Tongue (tissue), 2 donors: Measurements from ENCODE around the gene SCUBE2. TPM values are rescaled to one million over a fixed set of nuclear protein-coding genes. Genes with fewer than 3 reads are reported as not detected.
A peak's percentile ranks its signal among the peaks of the same experiment; 100 is the strongest.

Source experiments
- small RNA-seq: library from RNA; depleted of rRNA; stranded (forward); fragments of <200 nt; gene quantifications from one replicate; pipeline ENCODE3, GENCODE V24; 2014; ENCODE audit warnings: low replicate concordance
- total RNA-seq: library from RNA; depleted of rRNA; stranded (reverse); fragments of >200 nt; gene quantifications from one replicate; pipeline ENCODE4 v1.2.3, GENCODE V29; 2014

Gene SCUBE2
- total RNA-seq, 1 donor from 2014 or later, result 53.9 TPM

Small RNA genes lying within 50 kb of the gene (small RNA-seq; reads per million reads assigned to genes)
- 0.18 reads per million, percentile 16 among the genes with 10 or more reads in this experiment for gene MIR5691

Other genes with a start within 250 kb of the SCUBE2 start
- gene AKIP1, start 180.4 kb downstream of the SCUBE2 start, total RNA-seq, result 48.1 TPM
- gene C11orf16, start 158.7 kb downstream of the SCUBE2 start, total RNA-seq, result not detected
- not detected for gene ASCL3, start 148.6 kb downstream of the SCUBE2 start, total RNA-seq
- 30.2 TPM for gene TMEM9B, start 127.2 kb downstream of the SCUBE2 start, total RNA-seq
- 0.62 TPM for gene NRIP3, start 87.6 kb downstream of the SCUBE2 start, total RNA-seq
- gene DENND5A, start 173.8 kb upstream of the SCUBE2 start, total RNA-seq, result 124 TPM
- gene TMEM41B, start 223.0 kb upstream of the SCUBE2 start, total RNA-seq, result 54.6 TPM